Inflammatory macrophage treated with lipopolysaccharide for 1 hour (primary cell): Measurements from ENCODE around the gene SPNS2.

ENCODE experiments used
- DNase-seq, 2 donors: peaks; one replicate each; pipeline ENCODE4 v3.0.0-alpha.2; 2020 to 2022

The SPNS2 gene, protein sequence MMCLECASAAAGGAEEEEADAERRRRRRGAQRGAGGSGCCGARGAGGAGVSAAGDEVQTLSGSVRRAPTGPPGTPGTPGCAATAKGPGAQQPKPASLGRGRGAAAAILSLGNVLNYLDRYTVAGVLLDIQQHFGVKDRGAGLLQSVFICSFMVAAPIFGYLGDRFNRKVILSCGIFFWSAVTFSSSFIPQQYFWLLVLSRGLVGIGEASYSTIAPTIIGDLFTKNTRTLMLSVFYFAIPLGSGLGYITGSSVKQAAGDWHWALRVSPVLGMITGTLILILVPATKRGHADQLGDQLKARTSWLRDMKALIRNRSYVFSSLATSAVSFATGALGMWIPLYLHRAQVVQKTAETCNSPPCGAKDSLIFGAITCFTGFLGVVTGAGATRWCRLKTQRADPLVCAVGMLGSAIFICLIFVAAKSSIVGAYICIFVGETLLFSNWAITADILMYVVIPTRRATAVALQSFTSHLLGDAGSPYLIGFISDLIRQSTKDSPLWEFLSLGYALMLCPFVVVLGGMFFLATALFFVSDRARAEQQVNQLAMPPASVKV

GRCh38 chr17:4498461-4499397 lies at the start of gene SPNS2:
SPNS2 (plus strand) TSS chr17:4498881; CDS start chr17:4499048, 167 bp downstream.
- DNase-seq, result peak in 1 of 2 donors; percentile 40

DNA sequence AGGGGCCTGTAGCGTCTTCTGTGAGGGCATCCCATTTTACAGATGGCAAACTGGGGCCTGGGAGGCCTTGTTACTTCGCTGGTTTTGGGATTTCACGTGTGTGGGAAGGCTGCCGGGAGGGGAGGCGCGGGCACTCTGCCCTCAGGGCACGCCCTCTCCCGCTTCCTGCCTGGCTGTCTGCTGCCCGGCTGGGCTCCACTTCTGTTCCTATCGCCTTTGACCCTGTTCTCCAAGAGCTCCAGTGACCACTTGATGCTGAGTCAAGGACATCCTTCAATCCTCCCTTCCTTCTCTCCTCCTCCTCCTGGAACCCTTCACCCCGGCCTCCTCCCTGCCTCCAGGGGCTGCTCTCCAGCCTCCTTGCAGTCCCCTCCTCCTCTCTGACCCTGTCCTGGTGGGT lies 48.9 kb upstream of the SPNS2 start:
- DNase-seq, result peak in 1 of 2 donors; percentile 18

- DNase-seq, result no peak
These were observed 47.9 kb upstream of the SPNS2 start for GRCh38 chr17:4450710-4451316.

- no peak for DNase-seq
These were observed 44.7 kb upstream of the SPNS2 start for GRCh38 chr17:4453812-4454591.

GRCh38 chr17:4460661-4461060 lies 38.0 kb upstream of the SPNS2 start:
- DNase-seq, result no peak

GRCh38 chr17:4463818-4464476 lies 34.7 kb upstream of the SPNS2 start:
- DNase-seq, result no peak

DNA sequence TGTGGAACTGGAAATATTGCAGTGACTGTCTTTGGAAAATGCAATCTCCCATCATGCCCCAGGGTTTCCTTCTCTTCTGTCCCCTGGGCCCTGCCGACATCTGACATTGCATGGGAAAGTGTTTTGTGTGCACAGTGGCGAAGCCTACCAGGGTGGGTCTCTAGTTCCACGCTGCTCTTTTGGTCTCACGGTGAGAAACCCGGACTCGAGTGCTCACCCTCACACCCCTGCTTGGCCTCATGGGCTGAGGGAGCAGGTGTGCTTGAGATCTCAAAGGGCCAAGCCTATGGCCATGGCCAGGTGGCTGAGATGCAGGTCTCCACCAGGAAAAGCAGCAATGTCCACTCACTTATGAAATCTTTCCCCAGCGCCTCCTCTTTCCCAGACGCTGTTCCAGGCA lies 32.9 kb upstream of the SPNS2 start:
- no peak for DNase-seq

- DNase-seq, result no peak
These were observed 31.4 kb upstream of the SPNS2 start for GRCh38 chr17:4467287-4467686.

- DNase-seq, result no peak
These were observed 29.1 kb upstream of the SPNS2 start for GRCh38 chr17:4469552-4469951.

DNA sequence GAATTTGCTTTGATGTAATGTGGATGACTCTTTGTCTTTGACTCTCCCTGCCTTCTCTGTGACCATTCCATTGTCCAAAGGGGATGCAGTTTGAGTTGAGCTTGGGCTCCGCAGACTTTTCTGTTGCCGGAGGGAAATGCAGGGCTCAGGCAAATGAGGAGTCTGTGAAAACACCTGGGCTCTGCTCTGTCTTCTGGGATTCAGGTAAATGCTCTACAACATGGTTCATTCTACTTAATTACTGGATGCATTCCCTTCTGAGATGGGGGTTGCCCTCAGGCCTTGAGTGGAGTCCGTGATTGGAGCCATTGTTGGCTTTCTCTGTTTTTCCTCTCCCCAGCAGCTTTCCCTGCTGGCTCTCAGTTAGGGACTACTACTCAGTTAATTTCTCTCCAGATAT lies 26.4 kb upstream of the SPNS2 start:
- no peak for DNase-seq

DNA sequence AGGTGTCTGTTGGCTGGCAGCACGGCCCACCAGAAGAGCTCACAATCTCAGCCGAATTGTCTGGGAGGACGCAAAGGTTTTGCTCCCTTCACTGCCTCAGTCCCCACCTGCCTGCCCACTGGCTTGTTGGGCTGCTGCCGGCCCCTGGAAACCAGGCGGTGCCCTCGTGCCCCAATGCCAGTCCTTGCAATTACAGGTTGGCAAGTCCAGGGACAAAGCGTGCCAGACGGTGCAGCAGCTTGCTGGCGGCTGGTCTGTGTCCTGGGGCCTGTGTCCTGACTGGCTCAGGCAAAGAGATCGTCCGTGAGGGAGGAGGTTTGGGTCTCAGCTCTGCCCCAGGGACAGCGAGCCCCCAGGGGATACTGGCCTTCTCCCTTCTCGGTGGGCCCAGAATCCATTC lies 24.6 kb upstream of the SPNS2 start:
- DNase-seq, result no peak

GRCh38 chr17:4475001-4475400 lies 23.7 kb upstream of the SPNS2 start:
- no peak for DNase-seq

- DNase-seq, result no peak
These were observed 23.2 kb upstream of the SPNS2 start for GRCh38 chr17:4475463-4475862.

DNA sequence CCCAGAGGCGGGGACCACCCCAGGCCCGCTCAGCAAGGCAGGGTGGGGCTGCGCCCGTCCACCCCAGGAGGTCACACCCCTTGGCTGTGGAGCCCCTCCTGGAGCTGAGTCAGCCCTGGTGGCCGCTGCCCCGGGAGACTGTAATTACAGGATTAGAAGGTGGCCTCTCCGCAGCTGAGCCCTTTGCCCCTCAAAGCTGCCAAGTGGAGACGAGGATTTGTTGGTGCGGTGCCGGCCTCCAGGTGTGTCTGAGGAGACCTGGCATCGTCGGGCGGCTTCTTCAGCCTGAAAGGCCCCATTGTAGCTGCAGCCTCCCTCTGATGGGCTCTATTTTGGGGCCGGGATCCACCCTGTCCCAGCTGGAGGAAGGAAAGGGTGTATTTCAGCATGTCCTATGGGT lies 22.7 kb upstream of the SPNS2 start:
- no peak for DNase-seq

- DNase-seq, result no peak
These were observed 22.1 kb upstream of the SPNS2 start for GRCh38 chr17:4476511-4477070.

DNA sequence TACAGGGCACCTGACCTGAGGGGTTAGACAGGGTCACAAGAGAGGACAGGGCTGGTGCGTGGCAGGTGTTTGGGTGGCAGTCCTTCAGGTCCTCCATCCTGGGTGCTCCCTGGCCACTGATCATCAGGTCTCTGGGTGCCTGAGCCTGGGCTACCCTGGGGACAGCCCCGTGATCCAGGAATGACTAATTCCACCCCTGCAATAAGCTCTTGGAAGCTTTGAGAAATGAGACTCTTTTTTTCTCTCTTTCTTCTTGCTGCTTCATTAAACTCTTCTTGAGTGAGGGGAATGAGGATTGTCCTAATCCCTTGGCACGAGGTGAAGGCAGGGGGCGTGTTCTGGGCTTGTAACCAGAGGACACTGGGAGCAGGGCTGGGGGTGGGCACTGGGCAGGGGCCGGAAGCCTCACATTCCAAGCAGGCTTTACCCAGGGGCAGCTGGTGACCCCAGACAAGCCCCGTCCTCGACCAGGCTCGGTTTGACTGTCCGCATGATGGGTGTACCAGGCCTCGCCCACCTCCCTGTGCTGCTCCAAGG lies 21.4 kb upstream of the SPNS2 start:
- DNase-seq, result no peak

DNA sequence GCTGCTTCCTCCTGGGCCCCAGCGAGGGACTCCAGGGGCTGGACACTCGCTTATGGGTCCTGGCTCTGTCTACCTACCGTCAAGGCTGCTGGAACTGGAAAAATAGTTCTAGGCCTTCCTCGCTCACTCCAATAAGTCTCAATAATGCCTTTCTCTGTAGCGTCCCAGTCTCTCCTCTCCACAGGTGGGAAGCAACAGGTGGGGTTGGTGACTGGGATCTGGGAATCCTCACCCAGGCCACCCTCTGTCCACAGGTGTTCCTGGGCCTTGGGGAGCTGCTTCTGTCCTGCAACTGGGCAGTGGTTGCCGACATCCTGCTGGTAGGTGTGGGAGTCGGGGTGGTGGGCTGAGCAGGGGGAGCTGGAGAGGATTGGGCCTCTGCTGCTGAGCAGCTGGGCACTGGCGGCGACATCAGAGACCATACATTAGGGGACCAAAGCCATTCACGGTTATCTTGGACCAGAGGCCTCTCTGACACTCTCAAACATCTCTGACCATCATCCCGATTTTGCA lies 20.3 kb upstream of the SPNS2 start:
- no peak for DNase-seq

DNA sequence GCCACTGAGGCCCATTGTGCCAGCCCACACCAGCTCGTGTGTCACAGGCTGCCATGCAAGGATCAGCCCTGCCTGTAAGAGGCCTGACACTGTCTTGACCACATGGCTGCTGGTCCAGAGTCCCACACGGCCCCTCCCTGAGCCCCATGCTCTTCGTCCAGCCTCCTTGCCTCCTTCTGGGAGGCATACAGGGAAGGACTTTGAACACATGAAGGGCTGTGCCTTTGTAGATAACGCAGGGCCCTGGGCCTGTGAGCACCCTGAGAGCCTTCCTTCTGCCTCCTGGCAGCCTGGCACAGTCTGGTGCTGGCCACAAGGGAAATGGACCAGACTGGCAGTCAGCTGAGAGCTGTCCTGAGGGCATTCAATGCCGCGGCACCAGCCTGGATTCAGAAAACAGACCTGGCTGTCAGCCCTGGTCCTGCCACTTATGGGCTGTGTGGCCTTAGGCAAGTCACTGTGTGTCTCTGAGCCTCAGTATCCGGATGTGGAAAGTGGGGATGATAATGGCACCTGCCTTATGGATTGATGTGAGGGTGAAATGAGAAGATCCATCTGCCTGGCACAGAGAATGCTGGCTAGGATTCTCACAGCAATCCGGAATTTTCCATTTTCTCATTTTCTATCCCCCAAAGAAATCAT lies 19.2 kb upstream of the SPNS2 start:
- no peak for DNase-seq

- no peak for DNase-seq
These were observed 18.5 kb upstream of the SPNS2 start for GRCh38 chr17:4479982-4480751.
